HepG2 (cell line): ENCODE data around the gene KCNE4. TPM values are rescaled to one million over a fixed set of nuclear protein-coding genes. Genes with fewer than 3 reads are reported as not detected.

Experiments
- ATAC-seq: fragments of 200-7000 bp; cut with Tn5 transposase; 3 replicates; pipeline ENCODE4 v1.9.1; 2020; ENCODE audit warnings: mild to moderate bottlenecking, moderate library complexity
- BruUV-seq: library from RNA; stranded (reverse); fragments of 400-500 nt; replicated peaks from 2 replicates; lab custom pipeline; 2021; lab: Mats Ljungman, UMichigan
- CTCF ChIA-PET: fragments of 300-600 bp; formaldehyde crosslinking; extraction: SDS; loops from one replicate; lab custom pipeline; 2021; ENCODE audit warnings: low total read pairs, inconsistent platforms, low intra/inter-chr PET ratio; lab: Yijun Ruan, JAX
- POLR2A ChIA-PET: fragments of 350-600 bp; sonication (Branson Sonifier 250); formaldehyde crosslinking; loops from one replicate; lab custom pipeline; 2020; ENCODE audit warnings: antibody characterized with exemption, inconsistent platforms; lab: Yijun Ruan, JAX
- DNase-seq: peaks from one replicate; pipeline ENCODE4 v3.0.0-alpha.2; 2015; ENCODE audit warnings: low spot score
- FAIRE-seq: peaks from 3 replicates; lab custom pipeline; 2011; peaks lifted over from hg19 to GRCh38; lab: Jason Lieb, UNC
- H2AFZ ChIP-seq: one replicate; pipeline ENCODE4 v1.6.1; 2011; ENCODE audit warnings: low read length, inconsistent platforms
- H3K27ac ChIP-seq: fragments of 300-600 bp; 3 replicates; pipeline ENCODE4 v1.8.0; 2011; ENCODE audit warnings: mixed run types, mild to moderate bottlenecking, mixed read lengths, low read length, inconsistent platforms; ENCODE audit not compliant: insufficient read depth; ENCODE audit errors: extremely low read length
- H3K27me3 ChIP-seq, 2 experiments: fragments of 200-600 bp in 1 of 2; 2 replicates in 1 of 2; 3 replicates in 1 of 2; pipeline versions ENCODE4 v1.6.0 to v1.8.0; 2011; ENCODE audit warnings: low read length in 2 of 2, mild to moderate bottlenecking in 2 of 2, moderate library complexity in 2 of 2, inconsistent platforms in 1 of 2; ENCODE audit not compliant: insufficient read depth in 2 of 2, control insufficient read depth in 1 of 2
- H3K36me3 ChIP-seq, 2 experiments: fragments of 200-600 bp in 1 of 2; replicated peaks in 1 of 2; 2 replicates in 1 of 2; 3 replicates in 1 of 2; pipeline versions ENCODE4 v1.5.1 to v1.8.0; 2011; ENCODE audit warnings: low read length in 2 of 2, inconsistent platforms in 1 of 2; ENCODE audit not compliant: insufficient read depth in 2 of 2, control insufficient read depth in 1 of 2
- H3K4me1 ChIP-seq: 2 replicates; pipeline ENCODE4 v1.5.1; 2012; ENCODE audit warnings: low read length, inconsistent platforms; ENCODE audit not compliant: insufficient read depth
- H3K4me2 ChIP-seq: 2 replicates; pipeline ENCODE4 v1.6.0; 2011; ENCODE audit warnings: low read depth, low read length, inconsistent platforms
- H3K4me3 ChIP-seq, 3 experiments: fragments of 200-600 bp in 1 of 3; sonication (generic), shearing (Covaris generic) in 1 of 3; replicated peaks in 1 of 3; 2 replicates each; pipeline ENCODE4 v1.5.1; 2011 to 2016; ENCODE audit warnings: low read length in 3 of 3, inconsistent platforms in 2 of 3, low read depth in 2 of 3, mild to moderate bottlenecking in 2 of 3, control low read depth in 1 of 3, mixed read lengths in 1 of 3; ENCODE audit not compliant: insufficient read depth in 1 of 3
- H3K79me2 ChIP-seq: one replicate; pipeline ENCODE4 v1.6.1; 2011; ENCODE audit warnings: low read length, inconsistent platforms; ENCODE audit not compliant: insufficient read depth
- H3K9ac ChIP-seq: 2 replicates; pipeline ENCODE4 v1.6.0; 2011; ENCODE audit warnings: mild to moderate bottlenecking, low read depth, low read length, inconsistent platforms; ENCODE audit not compliant: insufficient read depth
- H3K9me3 ChIP-seq: 2 replicates; pipeline ENCODE4 v1.5.1; 2012; ENCODE audit warnings: mild to moderate bottlenecking, low read length
- H4K20me1 ChIP-seq: 2 replicates; pipeline ENCODE4 v1.6.0; 2011; ENCODE audit warnings: inconsistent platforms, mild to moderate bottlenecking, low read length, moderate library complexity; ENCODE audit not compliant: insufficient read depth
- HDAC2 ChIP-seq: sonication (generic); formaldehyde crosslinking; IDR thresholded peaks from 2 replicates; pipeline ENCODE4 v1.4.0; 2020; ENCODE audit warnings: missing genetic modification reagents
- ISL2 ChIP-seq: sonication (generic); formaldehyde crosslinking; IDR thresholded peaks from 2 replicates; pipeline ENCODE4 v1.5.0; 2020; ENCODE audit warnings: missing genetic modification reagents
- ISX ChIP-seq: sonication (generic); formaldehyde crosslinking; conservative IDR thresholded peaks from 2 replicates; pipeline ENCODE4 v1.5.0; 2020; ENCODE audit warnings: missing genetic modification reagents
- JARID2 ChIP-seq: sonication (generic); formaldehyde crosslinking; IDR thresholded peaks from 2 replicates; pipeline ENCODE4 v1.8.1; 2023; ENCODE audit warnings: missing genetic modification reagents, inconsistent platforms; ENCODE audit not compliant: insufficient replicate concordance
- MED8 ChIP-seq: sonication (generic); formaldehyde crosslinking; IDR thresholded peaks from 2 replicates; pipeline ENCODE4 v1.8.1; 2023; ENCODE audit warnings: mild to moderate bottlenecking, missing genetic modification reagents; ENCODE audit not compliant: insufficient replicate concordance
- NPAS2 ChIP-seq: sonication (generic); formaldehyde crosslinking; IDR thresholded peaks from 2 replicates; pipeline ENCODE4 v1.8.0; 2022; ENCODE audit warnings: mild to moderate bottlenecking, missing genetic modification reagents, borderline replicate concordance
- SAP130 ChIP-seq: IDR thresholded peaks from 2 replicates; pipeline ENCODE4 v1.6.1; 2016; ENCODE audit warnings: low read depth
- TCF12 ChIP-seq, 2 experiments: fragments of 450-650 bp in 1 of 2; sonication (generic) in 1 of 2; formaldehyde crosslinking in 1 of 2; IDR thresholded peaks; 2 replicates each; pipeline versions ENCODE4 v1.6.1 to v1.8.0; 2017 to 2022; ENCODE audit warnings: antibody characterized with exemption in 1 of 2, mild to moderate bottlenecking in 1 of 2, missing genetic modification reagents in 1 of 2, moderate library complexity in 1 of 2
- ZKSCAN8 ChIP-seq: IDR thresholded peaks from 2 replicates; pipeline ENCODE4 v1.6.1; 2016; ENCODE audit warnings: borderline replicate concordance, missing genetic modification reagents, missing compliant biosample characterization
- ZNF510 ChIP-seq: sonication (generic); formaldehyde crosslinking; IDR thresholded peaks from 2 replicates; pipeline ENCODE4 v1.4.0; 2020; ENCODE audit warnings: low read depth, mild to moderate bottlenecking, missing genetic modification reagents
- ZNF777 ChIP-seq: sonication (generic); formaldehyde crosslinking; IDR thresholded peaks from 2 replicates; pipeline ENCODE4 v1.4.0; 2020; ENCODE audit warnings: missing genetic modification reagents
- WGBS: methylation state at CpG from one replicate; pipeline ENCODE4 v1.1.6; 2017; ENCODE audit warnings: low lambda C conversion rate; 5-methylcytosine and 5-hydroxymethylcytosine counted together
- in situ Hi-C: cut with HindIII; loops from 2 replicates; pipeline ENCODE4 v1.10.0; 2017; ENCODE audit warnings: low pct_unique_long_range_greater_than_20kb; ENCODE audit not compliant: extremely low pct_ligation_motif_present
- intact Hi-C: fragments of 100-400 bp; cut with micrococcal nuclease; formaldehyde crosslinking; loops from one replicate; pipeline ENCODE4 v1.10.0; 2022; ENCODE audit not compliant: unreplicated experiment
- polyA plus RNA-seq, 8 experiments: library from polyadenylated mRNA; depleted of rRNA in 3 of 8; stranded (reverse) in 7 of 8; unstranded in 1 of 8; fragments of >200 nt; fragmentation: Illumina TruSeq in 4 of 8; extraction: Trizol in 4 of 8; gene quantifications; 2 replicates each; pipeline versions ENCODE4 v1.2.1 to v1.2.3, GENCODE V29; 2011 to 2016; ENCODE audit warnings: low read depth in 4 of 8, missing spikeins in 1 of 8, mixed read lengths in 1 of 8; ENCODE audit not compliant: insufficient read depth in 1 of 8
- total RNA-seq, 5 experiments: library from RNA; depleted of rRNA; stranded (reverse); fragments of >200 nt; fragmentation: Illumina TruSeq; extraction: Trizol; gene quantifications; 2 replicates each; pipeline ENCODE4 v1.2.3, GENCODE V29; 2016; ENCODE audit warnings: low read depth in 1 of 5
- TF ChIP-seq, protein P1 (sequence below): sonication (generic); formaldehyde crosslinking; IDR thresholded peaks from 2 replicates; pipeline ENCODE4 v1.4.0; 2020; ENCODE audit warnings: mild to moderate bottlenecking, missing genetic modification reagents
- TF ChIP-seq, protein P2 (sequence below): sonication (generic); formaldehyde crosslinking; IDR thresholded peaks from 2 replicates; pipeline ENCODE4 v1.5.0; 2020; ENCODE audit warnings: mild to moderate bottlenecking, missing genetic modification reagents, borderline replicate concordance
- TF ChIP-seq, protein P3 (sequence below): sonication (generic); formaldehyde crosslinking; IDR thresholded peaks from 2 replicates; pipeline ENCODE4 v1.4.0; 2020; ENCODE audit warnings: low read depth, mild to moderate bottlenecking, missing genetic modification reagents

Gene KCNE4
- total and polyA plus RNA-seq, 2 of the 13 experiments (the other 11 are each of a cell fraction or from before 2014, with no cell fraction given) = not detected

DNA sequence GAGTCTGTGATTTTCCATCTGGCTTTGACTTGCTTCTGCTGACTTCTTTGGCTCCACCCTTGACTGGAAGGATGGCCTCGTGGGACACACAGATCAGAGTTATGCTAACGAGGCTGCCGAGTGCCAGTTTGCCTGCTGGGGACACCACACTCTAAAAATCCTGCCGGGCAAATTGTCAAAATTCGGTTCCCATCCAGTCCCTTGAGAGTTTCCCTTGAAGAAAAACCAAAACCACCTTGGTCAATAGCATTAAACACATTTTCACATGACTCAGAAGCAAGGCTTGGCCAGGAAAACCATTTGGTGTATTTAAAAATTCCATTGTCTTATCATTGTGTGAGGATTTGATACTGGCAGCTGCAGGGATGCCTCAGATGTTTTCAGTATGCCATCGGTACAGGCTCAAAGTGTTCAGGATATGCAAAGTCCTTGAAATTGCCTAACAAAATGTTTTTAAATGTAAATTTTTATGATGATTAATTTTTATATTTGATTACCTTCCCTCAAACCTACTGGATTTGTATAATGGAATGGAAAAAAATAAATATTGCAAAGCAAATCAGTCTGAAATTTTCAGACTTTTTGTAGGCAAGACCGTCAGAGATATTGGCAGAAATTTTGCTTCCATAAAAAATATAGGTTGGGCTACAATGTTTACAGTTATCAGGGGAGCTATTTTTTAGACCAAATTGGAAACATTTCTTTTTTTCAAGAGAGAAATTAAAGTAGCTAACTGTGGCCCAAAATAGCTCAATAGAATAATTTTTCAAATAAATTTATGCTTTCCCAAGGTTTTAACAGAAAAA lies 41.6 kb downstream of the KCNE4 start:
- Histone ChIP-seq H3K4me1 (no peaks in the 10 kb centered on the region), H2AFZ (no peak overlapping the region), H3K27ac (no peak overlapping the region), H3K79me2 (no peaks in the 10 kb centered on the region), H3K27me3 (peaks cover 0 to 6% of the 10 kb centered on the region in 2 experiments; a peak in 1 of 5 replicates), H3K9me3 (no peaks in the 10 kb centered on the region), H3K36me3 (no peaks in the 10 kb centered on the region), H3K9ac (no peak overlapping the region), H3K4me3 (no peak overlapping the region), H4K20me1 (no peaks in the 10 kb centered on the region), H3K4me2 (no peak overlapping the region)
- FAIRE-seq = no peak
- DNase-seq = no peak
- POLR2A ChIA-PET = no interaction called here
- intact Hi-C loops (no loop called here), in situ Hi-C loops (loop anchor here (25.0 kb wide), 1 partner anchor 406 kb away; no protein-coding TSS in a partner anchor)
- CTCF ChIA-PET = no interaction called here
- no peak for TF ChIP-seq MED8 (CRISPR knock-in tag)
- no peak for TF ChIP-seq SAP130
- no peak for TF ChIP-seq ZNF777 (CRISPR knock-in tag)
- no peak for ATAC-seq
- BruUV-seq = no TSS peak
- WGBS = 16% methylated on average over 7 of the region's 7 CpGs

DNA sequence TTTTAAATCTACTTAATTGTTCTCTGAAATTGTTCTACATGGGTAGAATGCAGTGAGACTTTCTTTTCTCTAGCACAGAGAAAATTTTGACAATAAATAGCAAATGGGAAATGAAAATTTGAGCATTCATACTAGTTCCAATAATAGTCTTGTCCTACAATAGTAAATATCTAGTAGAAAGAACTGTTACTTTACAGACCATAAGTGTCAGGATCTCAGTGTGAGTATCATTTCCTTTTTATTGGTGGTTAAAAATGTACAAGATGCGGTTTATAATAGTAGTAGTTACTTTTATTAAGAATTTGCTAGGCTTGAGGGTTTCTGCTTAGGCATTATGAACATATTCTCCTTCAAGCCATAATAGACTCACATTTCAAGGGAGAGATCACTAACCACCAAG lies 43.2 kb downstream of the KCNE4 start:
- Histone ChIP-seq H2AFZ (no peak overlapping the region), H3K79me2 (no peaks in the 10 kb centered on the region), H3K36me3 (no peaks in the 10 kb centered on the region), H3K4me3 (no peak overlapping the region), H4K20me1 (no peaks in the 10 kb centered on the region), H3K4me1 (no peaks in the 10 kb centered on the region), H3K9me3 (no peaks in the 10 kb centered on the region), H3K27me3 (0 out of 5 replicates have a peak, but pooled peaks cover 0 to 10% of the 10 kb centered on the region in 2 experiments), H3K9ac (no peak overlapping the region), H3K4me2 (no peak overlapping the region), H3K27ac (no peak overlapping the region)
- ChIA-PET CTCF (no interaction called here), POLR2A (no interaction called here)
- no TSS peak for BruUV-seq
- intact Hi-C loops (no loop called here), in situ Hi-C loops (loop anchor here (25.0 kb wide), 1 partner anchor 408 kb away; no protein-coding TSS in a partner anchor)
- WGBS = 32% methylated on average over 1 of the region's 1 CpG
- DNase-seq (no peak), FAIRE-seq (no peak), ATAC-seq (no peak)
- TF ChIP-seq HDAC2 (CRISPR knock-in tag) (no peak), TCF12 (IDR thresholded peaks at IDR 0.05) (no peak), TCF12 (CRISPR knock-in tag; IDR thresholded peaks at IDR 0.05) (no peak), ISX (CRISPR knock-in tag) (no peak), ZNF510 (CRISPR knock-in tag) (no peak), ZKSCAN8 (CRISPR knock-in tag) (no peak), NPAS2 (CRISPR knock-in tag) (no peak), ISL2 (CRISPR knock-in tag) (no peak), JARID2 (CRISPR knock-in tag) (no peak)
- TF ChIP-seq, protein P1, sequence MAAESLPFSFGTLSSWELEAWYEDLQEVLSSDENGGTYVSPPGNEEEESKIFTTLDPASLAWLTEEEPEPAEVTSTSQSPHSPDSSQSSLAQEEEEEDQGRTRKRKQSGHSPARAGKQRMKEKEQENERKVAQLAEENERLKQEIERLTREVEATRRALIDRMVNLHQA (CRISPR knock-in tag) = no peak
- TF ChIP-seq, protein P2, sequence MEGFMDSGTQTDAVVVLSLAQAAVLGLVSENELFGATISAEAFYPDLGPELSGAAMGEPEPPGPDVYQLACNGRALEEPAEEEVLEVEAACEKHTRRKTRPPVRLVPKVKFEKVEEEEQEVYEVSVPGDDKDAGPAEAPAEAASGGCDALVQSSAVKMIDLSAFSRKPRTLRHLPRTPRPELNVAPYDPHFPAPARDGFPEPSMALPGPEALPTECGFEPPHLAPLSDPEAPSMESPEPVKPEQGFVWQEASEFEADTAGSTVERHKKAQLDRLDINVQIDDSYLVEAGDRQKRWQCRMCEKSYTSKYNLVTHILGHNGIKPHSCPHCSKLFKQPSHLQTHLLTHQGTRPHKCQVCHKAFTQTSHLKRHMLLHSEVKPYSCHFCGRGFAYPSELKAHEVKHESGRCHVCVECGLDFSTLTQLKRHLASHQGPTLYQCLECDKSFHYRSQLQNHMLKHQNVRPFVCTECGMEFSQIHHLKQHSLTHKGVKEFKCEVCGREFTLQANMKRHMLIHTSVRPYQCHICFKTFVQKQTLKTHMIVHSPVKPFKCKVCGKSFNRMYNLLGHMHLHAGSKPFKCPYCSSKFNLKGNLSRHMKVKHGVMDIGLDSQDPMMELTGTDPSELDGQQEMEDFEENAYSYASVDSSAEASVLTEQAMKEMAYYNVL (CRISPR knock-in tag) = no peak
- TF ChIP-seq, protein P3, sequence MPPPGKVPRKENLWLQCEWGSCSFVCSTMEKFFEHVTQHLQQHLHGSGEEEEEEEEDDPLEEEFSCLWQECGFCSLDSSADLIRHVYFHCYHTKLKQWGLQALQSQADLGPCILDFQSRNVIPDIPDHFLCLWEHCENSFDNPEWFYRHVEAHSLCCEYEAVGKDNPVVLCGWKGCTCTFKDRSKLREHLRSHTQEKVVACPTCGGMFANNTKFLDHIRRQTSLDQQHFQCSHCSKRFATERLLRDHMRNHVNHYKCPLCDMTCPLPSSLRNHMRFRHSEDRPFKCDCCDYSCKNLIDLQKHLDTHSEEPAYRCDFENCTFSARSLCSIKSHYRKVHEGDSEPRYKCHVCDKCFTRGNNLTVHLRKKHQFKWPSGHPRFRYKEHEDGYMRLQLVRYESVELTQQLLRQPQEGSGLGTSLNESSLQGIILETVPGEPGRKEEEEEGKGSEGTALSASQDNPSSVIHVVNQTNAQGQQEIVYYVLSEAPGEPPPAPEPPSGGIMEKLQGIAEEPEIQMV (CRISPR knock-in tag) = no peak
